Measurements from ENCODE around the gene BUD31. TPM values are rescaled to one million over a fixed set of nuclear protein-coding genes. Genes with fewer than 3 reads are reported as not detected.

Gene BUD31
- total and polyA plus RNA-seq, 9 of the 15 experiments (the other 6 are each of a cell fraction or from before 2014, with no cell fraction given), result 105 to 342 (median 247) TPM

DNA sequence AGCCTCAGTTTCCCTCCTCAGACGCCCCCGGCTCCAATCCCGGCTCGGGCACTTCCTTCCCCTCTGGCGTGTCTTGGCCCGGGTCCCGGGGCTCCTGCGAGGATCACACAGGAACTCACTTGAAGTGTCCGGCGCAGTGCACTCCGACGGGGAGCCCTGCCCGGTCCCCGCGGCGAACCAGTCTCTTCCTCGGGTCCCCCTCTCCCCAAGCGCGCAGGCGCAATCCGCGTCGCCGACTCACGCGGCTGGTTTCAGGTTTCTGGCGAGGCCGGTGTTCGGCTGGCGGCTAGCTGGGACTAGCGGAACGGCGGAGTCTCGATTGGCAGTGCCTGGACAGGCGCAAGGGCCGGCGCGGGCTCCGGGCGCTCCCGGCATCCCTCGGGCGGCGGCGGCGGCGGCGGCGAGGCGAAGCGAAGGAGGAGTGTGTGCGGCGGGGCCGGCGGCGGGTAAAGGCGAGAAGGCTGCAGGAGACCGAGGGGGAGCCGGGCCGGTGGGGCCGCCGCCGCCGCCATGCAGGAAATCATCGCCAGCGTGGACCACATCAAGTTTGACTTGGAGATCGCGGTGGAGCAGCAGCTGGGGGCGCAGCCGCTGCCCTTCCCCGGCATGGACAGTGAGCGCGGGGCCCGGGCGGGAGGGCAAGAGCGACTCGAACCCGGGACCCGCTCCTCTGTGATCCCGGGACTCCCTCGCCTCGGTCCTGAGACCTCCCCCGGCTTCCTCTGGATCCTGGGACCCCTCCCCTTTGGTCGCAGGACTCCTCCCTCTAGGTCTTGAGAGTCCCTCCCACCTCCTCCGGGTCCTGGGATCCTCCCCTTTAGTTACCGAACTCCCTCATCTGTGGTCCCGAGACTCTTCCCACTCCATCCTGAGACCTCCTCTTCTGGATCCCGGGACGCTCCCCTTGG is 30.1 kb downstream of the BUD31 start, which contains the start of the genes CPSF4 and PTCD1 (continued):
- TF ChIP-seq, protein P1, sequence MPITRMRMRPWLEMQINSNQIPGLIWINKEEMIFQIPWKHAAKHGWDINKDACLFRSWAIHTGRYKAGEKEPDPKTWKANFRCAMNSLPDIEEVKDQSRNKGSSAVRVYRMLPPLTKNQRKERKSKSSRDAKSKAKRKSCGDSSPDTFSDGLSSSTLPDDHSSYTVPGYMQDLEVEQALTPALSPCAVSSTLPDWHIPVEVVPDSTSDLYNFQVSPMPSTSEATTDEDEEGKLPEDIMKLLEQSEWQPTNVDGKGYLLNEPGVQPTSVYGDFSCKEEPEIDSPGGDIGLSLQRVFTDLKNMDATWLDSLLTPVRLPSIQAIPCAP (CRISPR knock-in tag; IDR thresholded peaks at IDR 0.05; ENCODE audit: borderline replicate concordance), result no peak
- TF ChIP-seq KLF16 (IDR thresholded peaks at IDR 0.05) (no peak), MBD2 (IDR thresholded peaks at IDR 0.05; ENCODE audit: borderline replicate concordance, low read depth) (no peak), ZNF830 (CRISPR knock-in tag; IDR thresholded peaks at IDR 0.05) (no peak), GTF2A2 (tag; IDR thresholded peaks at IDR 0.05) (no peak), SETDB1 (IDR thresholded peaks at IDR 0.05; ENCODE audit: low read length) (no peak), ZNF77 (CRISPR knock-in tag; IDR thresholded peaks at IDR 0.05) (no peak), KLF13 (tag; IDR thresholded peaks at IDR 0.05; ENCODE audit: borderline replicate concordance, low read depth) (no peak), MTA3 (IDR thresholded peaks at IDR 0.05; ENCODE audit: borderline replicate concordance) (peak; percentile 71; the same call in 1 of the 2 replicates)
- TF ChIP-seq, protein P2, sequence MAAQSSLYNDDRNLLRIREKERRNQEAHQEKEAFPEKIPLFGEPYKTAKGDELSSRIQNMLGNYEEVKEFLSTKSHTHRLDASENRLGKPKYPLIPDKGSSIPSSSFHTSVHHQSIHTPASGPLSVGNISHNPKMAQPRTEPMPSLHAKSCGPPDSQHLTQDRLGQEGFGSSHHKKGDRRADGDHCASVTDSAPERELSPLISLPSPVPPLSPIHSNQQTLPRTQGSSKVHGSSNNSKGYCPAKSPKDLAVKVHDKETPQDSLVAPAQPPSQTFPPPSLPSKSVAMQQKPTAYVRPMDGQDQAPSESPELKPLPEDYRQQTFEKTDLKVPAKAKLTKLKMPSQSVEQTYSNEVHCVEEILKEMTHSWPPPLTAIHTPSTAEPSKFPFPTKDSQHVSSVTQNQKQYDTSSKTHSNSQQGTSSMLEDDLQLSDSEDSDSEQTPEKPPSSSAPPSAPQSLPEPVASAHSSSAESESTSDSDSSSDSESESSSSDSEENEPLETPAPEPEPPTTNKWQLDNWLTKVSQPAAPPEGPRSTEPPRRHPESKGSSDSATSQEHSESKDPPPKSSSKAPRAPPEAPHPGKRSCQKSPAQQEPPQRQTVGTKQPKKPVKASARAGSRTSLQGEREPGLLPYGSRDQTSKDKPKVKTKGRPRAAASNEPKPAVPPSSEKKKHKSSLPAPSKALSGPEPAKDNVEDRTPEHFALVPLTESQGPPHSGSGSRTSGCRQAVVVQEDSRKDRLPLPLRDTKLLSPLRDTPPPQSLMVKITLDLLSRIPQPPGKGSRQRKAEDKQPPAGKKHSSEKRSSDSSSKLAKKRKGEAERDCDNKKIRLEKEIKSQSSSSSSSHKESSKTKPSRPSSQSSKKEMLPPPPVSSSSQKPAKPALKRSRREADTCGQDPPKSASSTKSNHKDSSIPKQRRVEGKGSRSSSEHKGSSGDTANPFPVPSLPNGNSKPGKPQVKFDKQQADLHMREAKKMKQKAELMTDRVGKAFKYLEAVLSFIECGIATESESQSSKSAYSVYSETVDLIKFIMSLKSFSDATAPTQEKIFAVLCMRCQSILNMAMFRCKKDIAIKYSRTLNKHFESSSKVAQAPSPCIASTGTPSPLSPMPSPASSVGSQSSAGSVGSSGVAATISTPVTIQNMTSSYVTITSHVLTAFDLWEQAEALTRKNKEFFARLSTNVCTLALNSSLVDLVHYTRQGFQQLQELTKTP (IDR thresholded peaks at IDR 0.05; ENCODE audit: low read depth in 1 of 2, partially characterized antibody in 2 of 2), result no peak
- TF ChIP-seq, protein P3, sequence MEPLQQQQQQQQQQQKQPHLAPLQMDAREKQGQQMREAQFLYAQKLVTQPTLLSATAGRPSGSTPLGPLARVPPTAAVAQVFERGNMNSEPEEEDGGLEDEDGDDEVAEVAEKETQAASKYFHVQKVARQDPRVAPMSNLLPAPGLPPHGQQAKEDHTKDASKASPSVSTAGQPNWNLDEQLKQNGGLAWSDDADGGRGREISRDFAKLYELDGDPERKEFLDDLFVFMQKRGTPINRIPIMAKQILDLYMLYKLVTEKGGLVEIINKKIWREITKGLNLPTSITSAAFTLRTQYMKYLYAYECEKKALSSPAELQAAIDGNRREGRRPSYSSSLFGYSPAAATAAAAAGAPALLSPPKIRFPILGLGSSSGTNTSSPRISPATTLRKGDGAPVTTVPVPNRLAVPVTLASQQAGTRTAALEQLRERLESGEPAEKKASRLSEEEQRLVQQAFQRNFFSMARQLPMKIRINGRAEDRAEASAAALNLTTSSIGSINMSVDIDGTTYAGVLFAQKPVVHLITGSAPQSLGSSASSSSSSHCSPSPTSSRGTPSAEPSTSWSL (CRISPR knock-in tag; IDR thresholded peaks at IDR 0.05; ENCODE audit: borderline replicate concordance), result 0 out of 2 replicates have a peak, but pooled peaks have one; percentile 42
- TF ChIP-seq, protein P4, sequence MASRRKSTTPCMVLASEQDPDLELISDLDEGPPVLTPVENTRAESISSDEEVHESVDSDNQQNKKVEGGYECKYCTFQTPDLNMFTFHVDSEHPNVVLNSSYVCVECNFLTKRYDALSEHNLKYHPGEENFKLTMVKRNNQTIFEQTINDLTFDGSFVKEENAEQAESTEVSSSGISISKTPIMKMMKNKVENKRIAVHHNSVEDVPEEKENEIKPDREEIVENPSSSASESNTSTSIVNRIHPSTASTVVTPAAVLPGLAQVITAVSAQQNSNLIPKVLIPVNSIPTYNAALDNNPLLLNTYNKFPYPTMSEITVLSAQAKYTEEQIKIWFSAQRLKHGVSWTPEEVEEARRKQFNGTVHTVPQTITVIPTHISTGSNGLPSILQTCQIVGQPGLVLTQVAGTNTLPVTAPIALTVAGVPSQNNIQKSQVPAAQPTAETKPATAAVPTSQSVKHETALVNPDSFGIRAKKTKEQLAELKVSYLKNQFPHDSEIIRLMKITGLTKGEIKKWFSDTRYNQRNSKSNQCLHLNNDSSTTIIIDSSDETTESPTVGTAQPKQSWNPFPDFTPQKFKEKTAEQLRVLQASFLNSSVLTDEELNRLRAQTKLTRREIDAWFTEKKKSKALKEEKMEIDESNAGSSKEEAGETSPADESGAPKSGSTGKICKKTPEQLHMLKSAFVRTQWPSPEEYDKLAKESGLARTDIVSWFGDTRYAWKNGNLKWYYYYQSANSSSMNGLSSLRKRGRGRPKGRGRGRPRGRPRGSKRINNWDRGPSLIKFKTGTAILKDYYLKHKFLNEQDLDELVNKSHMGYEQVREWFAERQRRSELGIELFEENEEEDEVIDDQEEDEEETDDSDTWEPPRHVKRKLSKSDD (conservative IDR thresholded peaks at IDR 0.05; ENCODE audit: low read length), result no peak
- TF ChIP-seq, protein P5, sequence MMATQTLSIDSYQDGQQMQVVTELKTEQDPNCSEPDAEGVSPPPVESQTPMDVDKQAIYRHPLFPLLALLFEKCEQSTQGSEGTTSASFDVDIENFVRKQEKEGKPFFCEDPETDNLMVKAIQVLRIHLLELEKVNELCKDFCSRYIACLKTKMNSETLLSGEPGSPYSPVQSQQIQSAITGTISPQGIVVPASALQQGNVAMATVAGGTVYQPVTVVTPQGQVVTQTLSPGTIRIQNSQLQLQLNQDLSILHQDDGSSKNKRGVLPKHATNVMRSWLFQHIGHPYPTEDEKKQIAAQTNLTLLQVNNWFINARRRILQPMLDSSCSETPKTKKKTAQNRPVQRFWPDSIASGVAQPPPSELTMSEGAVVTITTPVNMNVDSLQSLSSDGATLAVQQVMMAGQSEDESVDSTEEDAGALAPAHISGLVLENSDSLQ (IDR thresholded peaks at IDR 0.05), result no peak
- TF ChIP-seq, protein P6, sequence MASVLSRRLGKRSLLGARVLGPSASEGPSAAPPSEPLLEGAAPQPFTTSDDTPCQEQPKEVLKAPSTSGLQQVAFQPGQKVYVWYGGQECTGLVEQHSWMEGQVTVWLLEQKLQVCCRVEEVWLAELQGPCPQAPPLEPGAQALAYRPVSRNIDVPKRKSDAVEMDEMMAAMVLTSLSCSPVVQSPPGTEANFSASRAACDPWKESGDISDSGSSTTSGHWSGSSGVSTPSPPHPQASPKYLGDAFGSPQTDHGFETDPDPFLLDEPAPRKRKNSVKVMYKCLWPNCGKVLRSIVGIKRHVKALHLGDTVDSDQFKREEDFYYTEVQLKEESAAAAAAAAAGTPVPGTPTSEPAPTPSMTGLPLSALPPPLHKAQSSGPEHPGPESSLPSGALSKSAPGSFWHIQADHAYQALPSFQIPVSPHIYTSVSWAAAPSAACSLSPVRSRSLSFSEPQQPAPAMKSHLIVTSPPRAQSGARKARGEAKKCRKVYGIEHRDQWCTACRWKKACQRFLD (CRISPR knock-in tag; IDR thresholded peaks at IDR 0.05), result peak; percentile 82; the same call in 1 of the 2 replicates
